ENCODE data around the gene DCST1.
A peak's percentile ranks its signal among the peaks of the same experiment; 100 is the strongest.

- TF ChIP-seq MYC (IDR thresholded peaks at IDR 0.05; ENCODE audit: borderline replicate concordance, low read length), result no peak
- no peak for TF ChIP-seq POLR2A (IDR thresholded peaks at IDR 0.05; ENCODE audit: low read length)
- TF ChIP-seq CBX8 (IDR thresholded peaks at IDR 0.05), result no peak
- TF ChIP-seq CTCF (IDR thresholded peaks at IDR 0.05), result peak; percentile 96
- no peak for TF ChIP-seq REST (IDR thresholded peaks at IDR 0.05)
- no peak for TF ChIP-seq POLR2AphosphoS2 (conservative IDR thresholded peaks at IDR 0.05; ENCODE audit: low read length)
- no peak for TF ChIP-seq BCL3 (IDR thresholded peaks at IDR 0.05)
- TF ChIP-seq NPAS2 (CRISPR knock-in tag; IDR thresholded peaks at IDR 0.05; ENCODE audit: borderline replicate concordance), result no peak
- no peak for TF ChIP-seq CEBPB (IDR thresholded peaks at IDR 0.05)
- TF ChIP-seq RAD21 (conservative IDR thresholded peaks at IDR 0.05 in 1 of 2, IDR thresholded peaks at IDR 0.05 in 1 of 2), result peak; percentile 95 to 98
- TF ChIP-seq MAX (IDR thresholded peaks at IDR 0.05), result no peak
- no peak for TF ChIP-seq TP53 (CRISPR knock-in tag; IDR thresholded peaks at IDR 0.05)
- peak; percentile 80 for TF ChIP-seq SMC3 (IDR thresholded peaks at IDR 0.05)
- no peak for TF ChIP-seq RCOR1 (IDR thresholded peaks at IDR 0.05; ENCODE audit: low read depth, low read length)
Observed at GRCh38 chr1:155061381-155062150, 27.9 kb downstream of the DCST1 start.

Measured in A549 (cell line).